Cortex of kidney (tissue), 1 donor: Measurements from ENCODE around the gene TAF11L10.
"Not testable (repeated sequence)": the region's sequence is repeated elsewhere in the genome, so short reads cannot be mapped to it uniquely, and the experiment has no call there.

Source experiments
- DNase-seq: peaks from one replicate; lab custom pipeline; 2025; lab: John Stamatoyannopoulos, UW

TAF11L10 gene

DNA sequence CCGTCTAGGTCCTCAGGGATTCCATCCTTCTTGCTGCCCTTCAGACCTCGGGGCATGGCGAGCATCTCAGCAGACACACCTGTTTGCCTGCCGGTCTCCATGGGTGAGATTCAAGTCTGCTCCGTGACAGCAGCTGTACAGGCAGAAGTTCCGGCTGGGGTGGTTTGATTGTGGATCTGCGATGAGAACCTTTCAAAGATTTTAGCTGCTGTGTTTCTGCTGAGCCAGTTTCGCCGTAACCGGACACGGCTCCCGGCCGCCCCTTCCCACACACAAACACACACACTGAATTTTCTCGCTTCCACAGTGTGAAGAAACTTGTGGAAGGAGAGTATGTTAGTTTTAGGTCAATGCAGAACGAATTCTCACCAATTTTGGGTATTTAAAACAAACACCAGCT, at the start of gene TAF11L10:
Gene TAF11L10 (minus strand): TSS at position 101 of the 400 bp plus-strand sequence.
- not testable (repeated sequence) for DNase-seq

DNA sequence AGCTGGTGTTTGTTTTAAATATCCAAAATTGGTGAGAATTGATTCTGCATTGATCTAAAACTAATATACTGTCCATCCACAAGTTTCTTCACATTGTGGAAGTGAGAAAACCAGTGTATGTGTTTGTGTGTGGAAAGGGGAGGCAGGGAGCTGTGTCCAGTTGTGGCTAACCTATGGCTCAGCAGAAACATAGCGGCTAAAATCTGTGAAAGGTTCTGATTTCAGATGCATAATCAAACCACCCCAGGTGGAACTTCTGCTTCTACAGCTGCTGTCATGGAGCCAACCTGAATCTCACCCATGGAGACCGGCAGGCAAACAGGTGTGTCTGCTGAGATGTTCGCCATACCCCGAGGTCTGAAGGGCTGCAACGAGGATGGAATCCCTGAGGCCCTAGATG, 36.5 kb upstream of the TAF11L10 start, which contains the start of gene TAF11L14:
Gene TAF11L14 (plus strand): TSS at position 301 of the 400 bp plus-strand sequence.
- no peak for DNase-seq

DNA sequence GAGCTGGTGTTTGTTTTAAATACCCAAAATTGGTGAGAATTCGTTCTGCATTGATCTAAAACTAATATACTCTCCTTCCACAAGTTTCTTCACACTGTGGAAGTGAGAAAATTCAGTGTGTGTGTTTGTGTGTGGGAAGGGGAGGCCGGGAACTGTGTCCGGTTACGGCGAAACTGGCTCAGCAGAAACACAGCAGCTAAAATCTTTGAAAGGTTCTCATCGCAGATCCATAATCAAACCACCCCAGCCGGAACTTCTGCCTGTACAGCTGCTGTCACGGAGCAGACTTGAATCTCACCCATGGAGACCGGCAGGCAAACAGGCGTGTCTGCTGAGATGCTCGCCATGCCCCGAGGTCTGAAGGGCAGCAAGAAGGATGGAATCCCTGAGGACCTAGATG, 34.2 kb upstream of the TAF11L10 start, which contains the start of gene TAF11L13:
Gene TAF11L13 (plus strand): TSS at position 301 of the 400 bp plus-strand sequence.
- not testable (repeated sequence) for DNase-seq

DNA sequence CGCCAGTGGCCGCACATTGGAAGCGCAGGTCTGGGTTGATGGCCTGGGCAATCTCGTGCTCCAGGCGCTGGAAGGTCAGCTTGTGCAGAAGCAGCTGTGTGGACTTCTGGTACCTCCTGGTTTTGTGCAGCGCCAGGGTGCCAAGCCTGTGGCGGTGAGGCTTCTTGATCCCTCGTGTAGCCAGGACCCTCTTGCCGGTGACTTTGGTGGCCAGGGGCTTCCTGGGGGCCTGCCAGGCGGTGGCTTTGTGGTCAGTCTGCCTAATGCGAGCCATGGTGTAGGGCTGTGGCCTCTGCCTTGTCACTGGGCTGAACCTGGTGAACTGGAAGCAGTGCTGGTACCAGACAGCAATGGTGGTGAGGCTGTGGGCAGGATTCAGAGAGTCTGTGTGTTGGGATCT, 28.1 kb upstream of the TAF11L10 start:
- DNase-seq: no peak

DNA sequence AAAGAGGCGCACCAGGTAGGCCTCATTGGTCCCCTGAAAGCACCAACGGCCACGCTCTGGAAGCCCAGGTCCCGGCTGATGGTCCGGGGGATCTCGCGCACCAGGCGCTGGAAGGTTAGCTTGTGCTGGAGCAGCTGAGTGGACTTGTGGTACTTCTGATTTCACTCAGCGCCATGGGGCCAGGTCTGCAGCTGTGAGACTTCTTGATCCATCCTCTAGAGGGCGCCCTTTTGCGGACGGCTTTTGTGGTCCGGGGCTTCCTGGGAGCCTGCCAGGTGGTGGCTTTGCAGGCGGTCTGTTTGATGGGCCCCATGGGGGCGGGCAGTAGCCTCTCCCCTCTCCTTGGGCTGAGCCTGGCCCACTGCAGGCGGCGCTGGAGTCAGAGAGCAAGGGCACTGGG, 23.0 kb upstream of the TAF11L10 start:
- DNase-seq: no peak

DNA sequence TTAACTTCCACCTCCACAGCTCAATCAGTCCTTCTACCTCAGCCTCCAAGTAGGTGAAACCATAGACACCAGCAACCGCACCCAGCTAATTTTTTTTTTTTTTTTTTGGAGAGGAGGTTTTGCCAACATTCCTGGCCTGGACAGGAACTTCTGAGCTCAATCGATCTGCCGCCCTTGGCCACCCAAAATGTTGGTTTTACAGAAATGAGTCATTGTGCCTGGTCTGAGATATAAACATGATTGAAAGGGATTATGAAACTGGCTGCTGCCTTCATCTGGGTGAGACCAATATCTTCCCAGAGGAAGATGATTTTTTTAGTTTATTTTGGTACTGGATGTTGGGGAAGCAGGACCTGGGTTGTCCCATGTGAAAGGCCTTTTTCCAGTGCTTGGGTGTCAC, 21.7 kb upstream of the TAF11L10 start:
- DNase-seq: no peak

- no peak for DNase-seq
Measured at GRCh38 chr5:17614872-17615605, 17.4 kb upstream of the TAF11L10 start.

DNA sequence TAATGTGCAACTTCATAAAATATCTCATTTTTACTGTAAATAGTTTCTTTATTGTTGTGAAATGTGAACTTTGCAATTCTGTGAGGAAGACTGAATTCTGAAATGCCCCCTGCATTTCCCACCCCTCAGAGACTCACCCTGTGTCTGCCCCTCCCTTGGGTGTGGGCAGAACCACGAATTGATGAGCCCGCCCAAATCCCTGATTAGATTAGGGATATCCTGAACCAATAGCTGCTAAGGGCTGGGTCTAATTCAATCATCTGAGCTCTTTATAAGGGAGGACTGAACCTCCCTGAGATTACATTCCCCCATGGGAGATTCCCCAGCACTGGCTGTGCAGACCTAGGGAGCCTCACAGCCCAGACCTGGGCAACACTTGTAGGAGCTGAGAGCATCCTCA, 12.5 kb upstream of the TAF11L10 start, which contains the start of gene TAF11L12:
Gene TAF11L12 (plus strand): TSS at position 301 of the 400 bp plus-strand sequence.
- DNase-seq: not testable (repeated sequence)

- DNase-seq: not testable (repeated sequence)
Measured at GRCh38 chr5:17607461-17607860, 9.8 kb upstream of the TAF11L10 start.

DNA sequence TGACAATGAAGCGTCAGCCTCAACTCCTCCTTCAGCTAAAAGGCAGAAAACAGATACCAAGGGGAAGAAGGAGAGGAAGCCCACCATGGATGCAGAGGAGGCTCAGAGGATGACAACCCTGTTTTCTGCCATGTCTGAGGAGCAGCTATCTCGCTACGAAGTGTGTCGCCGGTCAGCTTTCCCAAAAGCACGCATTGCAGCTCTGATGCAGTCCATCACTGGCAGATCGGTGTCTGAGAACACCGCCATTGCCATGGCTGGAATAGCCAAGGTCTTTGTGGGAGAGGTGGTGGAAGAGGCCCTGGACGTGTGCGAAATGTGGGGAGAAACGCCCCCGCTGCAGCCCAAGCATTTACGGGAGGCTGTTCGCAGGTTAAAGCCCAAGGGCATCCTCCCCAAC, 7.3 kb upstream of the TAF11L10 start:
- DNase-seq: no peak

DNA sequence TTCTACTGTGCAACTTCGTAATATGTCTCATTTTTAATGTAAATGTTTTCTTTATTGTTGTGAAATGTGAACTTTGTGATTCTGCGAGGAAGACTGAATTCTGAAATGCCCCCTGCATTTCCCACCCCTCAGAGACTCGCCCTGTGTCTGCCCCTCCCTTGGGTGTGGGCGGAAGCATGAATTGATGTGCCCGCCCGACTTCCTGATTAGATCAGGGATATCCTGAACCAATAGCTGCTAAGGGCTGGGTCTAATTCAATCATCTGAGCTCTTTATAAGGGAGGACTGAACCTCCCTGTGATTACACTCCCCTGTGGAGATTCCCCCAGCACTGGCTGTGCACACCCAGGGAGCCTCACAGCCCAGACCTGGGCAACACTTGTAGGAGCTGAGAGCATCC, 6.3 kb upstream of the TAF11L10 start, which contains the start of gene TAF11L11:
Gene TAF11L11 (plus strand): TSS at position 304 of the 400 bp plus-strand sequence.
- not testable (repeated sequence) for DNase-seq

GRCh38 chr5:17594255-17594654, 3.4 kb downstream of the TAF11L10 start, which contains the start of gene TAF11L9:
Gene TAF11L9 (minus strand): TSS chr5:17594394.
- not testable (repeated sequence) for DNase-seq

- DNase-seq: not testable (repeated sequence)
Measured at GRCh38 chr5:17590860-17591259, 6.8 kb downstream of the TAF11L10 start, which contains the start of gene TAF11L8. Gene TAF11L8 (minus strand): TSS chr5:17590960.

DNA sequence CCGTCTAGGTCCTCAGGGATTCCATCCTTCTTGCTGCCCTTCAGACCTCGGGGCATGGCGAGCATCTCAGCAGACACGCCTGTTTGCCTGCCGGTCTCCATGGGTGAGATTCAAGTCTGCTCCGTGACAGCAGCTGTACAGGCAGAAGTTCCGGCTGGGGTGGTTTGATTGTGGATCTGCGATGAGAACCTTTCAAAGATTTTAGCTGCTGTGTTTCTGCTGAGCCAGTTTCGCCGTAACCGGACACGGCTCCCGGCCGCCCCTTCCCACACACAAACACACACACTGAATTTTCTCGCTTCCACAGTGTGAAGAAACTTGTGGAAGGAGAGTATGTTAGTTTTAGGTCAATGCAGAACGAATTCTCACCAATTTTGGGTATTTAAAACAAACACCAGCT, 12.0 kb downstream of the TAF11L10 start, which contains the start of gene TAF11L7:
Gene TAF11L7 (minus strand): TSS at position 101 of the 400 bp plus-strand sequence.
- not testable (repeated sequence) for DNase-seq
